Esophagus muscularis mucosa (tissue), 3 donors: ENCODE results near the gene DNAJC6.

Experiments
- CTCF ChIP-seq, 3 experiments: fragments of 200-600 bp in 2 of 3; fragments of 450-650 bp in 1 of 3; sonication (generic) in 2 of 3; IDR thresholded peaks; one replicate each; pipeline ENCODE4 v1.5.1; 2017 to 2019; ENCODE audit warnings: antibody characterized with exemption in 3 of 3, mild to moderate bottlenecking in 2 of 3, moderate library complexity in 1 of 3
- POLR2AphosphoS5 ChIP-seq, 2 donors: sonication (generic); formaldehyde crosslinking; IDR thresholded peaks; one replicate each; pipeline ENCODE4 v1.6.1; 2017; ENCODE audit warnings: antibody characterized with exemption in 2 of 2

- TF ChIP-seq CTCF (IDR thresholded peaks at IDR 0.05) = no peak
- TF ChIP-seq POLR2AphosphoS5 (IDR thresholded peaks at IDR 0.05) = no peak
Measured at GRCh38 chr1:65414538-65414937, 105.2 kb downstream of the DNAJC6 start.
